HEK293T (cell line): ENCODE data around the gene EGFLAM.

ENCODE experiments used
- ARNT ChIP-seq: fragments of 450-650 bp; IDR thresholded peaks from 2 replicates; pipeline ENCODE4 v1.6.1; 2017; ENCODE audit warnings: mild to moderate bottlenecking
- CTBP1 ChIP-seq: fragments of 450-650 bp; IDR thresholded peaks from 2 replicates; pipeline ENCODE4 v1.6.1; 2016; ENCODE audit warnings: borderline replicate concordance
- ELF4 ChIP-seq: fragments of 450-650 bp; IDR thresholded peaks from 2 replicates; pipeline ENCODE4 v1.6.1; 2017; ENCODE audit warnings: antibody characterized with exemption
- FOXM1 ChIP-seq: fragments of 450-650 bp; IDR thresholded peaks from 2 replicates; pipeline ENCODE4 v1.6.1; 2017; ENCODE audit warnings: mild to moderate bottlenecking, borderline replicate concordance
- NFRKB ChIP-seq: fragments of 450-650 bp; IDR thresholded peaks from 2 replicates; pipeline ENCODE4 v1.6.1; 2016; ENCODE audit warnings: mild to moderate bottlenecking, moderate library complexity
- SP1 ChIP-seq: fragments of 450-650 bp; IDR thresholded peaks from 2 replicates; pipeline ENCODE4 v1.6.1; 2017

- TF ChIP-seq FOXM1 (no peak), ELF4 (no peak), CTBP1 (no peak), SP1 (no peak), NFRKB (no peak), ARNT (no peak)
These were observed 82.7 kb downstream of the EGFLAM start for GRCh38 chr5:38341056-38341455.
